Ishikawa (cell line): ENCODE data around the gene PEPD.

Experiments used
- CEBPB ChIP-seq: IDR thresholded peaks from 2 replicates; pipeline ENCODE4 v1.6.1; 2012
- CREB1 ChIP-seq: IDR thresholded peaks from 2 replicates; pipeline ENCODE4 v1.6.1; 2012; ENCODE audit warnings: low read depth
- EGR1 ChIP-seq: IDR thresholded peaks from 2 replicates; pipeline ENCODE4 v1.6.1; 2012
- EP300 ChIP-seq: IDR thresholded peaks from 2 replicates; pipeline ENCODE4 v1.6.1; 2012; ENCODE audit warnings: borderline replicate concordance
- FOXM1 ChIP-seq: IDR thresholded peaks from 2 replicates; pipeline ENCODE4 v1.6.1; 2012; ENCODE audit warnings: low read depth, borderline replicate concordance
- MAX ChIP-seq: IDR thresholded peaks from 2 replicates; pipeline ENCODE4 v1.6.1; 2012
- NFIC ChIP-seq: IDR thresholded peaks from 2 replicates; pipeline ENCODE4 v1.6.1; 2012
- RAD21 ChIP-seq: IDR thresholded peaks from 2 replicates; pipeline ENCODE4 v1.6.1; 2012; ENCODE audit warnings: low read depth
- REST ChIP-seq: IDR thresholded peaks from 2 replicates; pipeline ENCODE4 v1.6.1; 2012; ENCODE audit warnings: low read depth, mild to moderate bottlenecking
- TAF1 ChIP-seq: IDR thresholded peaks from 2 replicates; pipeline ENCODE4 v1.6.1; 2012; ENCODE audit warnings: low read depth, mild to moderate bottlenecking
- TCF12 ChIP-seq: IDR thresholded peaks from 2 replicates; pipeline ENCODE4 v1.6.1; 2012; ENCODE audit warnings: low read depth
- TEAD4 ChIP-seq: IDR thresholded peaks from 2 replicates; pipeline ENCODE4 v1.6.1; 2012
- USF1 ChIP-seq: IDR thresholded peaks from 2 replicates; pipeline ENCODE4 v1.6.1; 2012
- YY1 ChIP-seq: IDR thresholded peaks from 2 replicates; pipeline ENCODE4 v1.6.1; 2012; ENCODE audit warnings: low read depth
- ZBTB7A ChIP-seq: IDR thresholded peaks from 2 replicates; pipeline ENCODE4 v1.6.1; 2012; ENCODE audit warnings: low read depth

The PEPD gene

GRCh38 chr19:33345163-33345562 is 176.4 kb downstream of the PEPD start:
- TF ChIP-seq FOXM1 (no peak), REST (no peak), TAF1 (no peak), YY1 (no peak)

GRCh38 chr19:33344573-33344925 is 177.0 kb downstream of the PEPD start:
- TF ChIP-seq REST = no peak
- no peak for TF ChIP-seq MAX
- TF ChIP-seq EGR1 = no peak
- TF ChIP-seq EP300 = no peak

- TF ChIP-seq NFIC (no peak), MAX (no peak), EP300 (no peak), EGR1 (no peak), REST (no peak), CREB1 (no peak), USF1 (no peak)
Measured at GRCh38 chr19:33343859-33344572, 177.6 kb downstream of the PEPD start.

- TF ChIP-seq EGR1 = no peak
- no peak for TF ChIP-seq REST
- TF ChIP-seq CEBPB = no peak
- TF ChIP-seq TCF12 = no peak
- no peak for TF ChIP-seq RAD21
- no peak for TF ChIP-seq YY1
- TF ChIP-seq CREB1 = no peak
- TF ChIP-seq TEAD4 = no peak
- TF ChIP-seq USF1 = no peak
- TF ChIP-seq EP300 = no peak
- no peak for TF ChIP-seq TAF1
- TF ChIP-seq MAX = no peak
- TF ChIP-seq ZBTB7A = no peak
- no peak for TF ChIP-seq NFIC
- TF ChIP-seq FOXM1 = no peak
Measured at GRCh38 chr19:33343301-33343700, 178.3 kb downstream of the PEPD start.
